ES-I3 (cell line): ENCODE data around the gene ANKRD53.
A peak's percentile ranks its signal among the peaks of the same experiment; 100 is the strongest.

Experiments used
- H3K36me3 ChIP-seq: 2 replicates; pipeline ENCODE4 v1.6.1; 2013; ENCODE audit warnings: mild to moderate bottlenecking, low read length, control low read depth, moderate library complexity; ENCODE audit not compliant: insufficient read depth
- H3K4me1 ChIP-seq: 2 replicates; pipeline ENCODE4 v1.6.1; 2013; ENCODE audit warnings: mild to moderate bottlenecking, control low read depth, low read length; ENCODE audit not compliant: insufficient read depth
- H3K9ac ChIP-seq: 2 replicates; pipeline ENCODE4 v1.6.1; 2013; ENCODE audit warnings: low read depth, mild to moderate bottlenecking, low read length, moderate library complexity
- H3K9me3 ChIP-seq: 2 replicates; pipeline ENCODE4 v1.6.1; 2013; ENCODE audit warnings: mild to moderate bottlenecking, low read length, moderate library complexity; ENCODE audit not compliant: control insufficient read depth, insufficient read depth

The ANKRD53 gene

GRCh38 chr2:70966681-70967080 lies 11.7 kb upstream of the ANKRD53 start:
- Histone ChIP-seq H3K9me3 (no peaks in the 10 kb centered on the region), H3K4me1 (no peaks in the 10 kb centered on the region; the same call in 1 of the 2 replicates), H3K9ac (no peak overlapping the region), H3K36me3 (no peaks in the 10 kb centered on the region)

DNA sequence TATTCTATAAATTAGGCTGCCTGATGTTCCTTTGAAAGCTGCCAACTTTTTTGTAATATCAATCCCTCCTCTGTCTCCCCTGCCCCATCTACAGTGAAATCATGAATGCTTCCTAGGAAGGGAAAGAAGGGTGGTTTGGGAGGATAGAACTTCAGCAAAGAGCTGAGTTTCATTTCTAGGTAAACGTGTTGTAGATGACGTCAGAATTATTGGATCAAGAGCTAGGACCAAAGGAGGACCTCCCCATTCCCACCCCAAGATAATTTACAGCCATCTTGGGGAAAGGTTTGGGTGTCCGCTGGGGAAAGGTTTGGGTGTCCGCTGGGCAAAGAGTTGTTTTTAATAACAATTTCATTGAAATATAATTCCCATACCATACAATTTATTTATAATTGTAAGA lies 11.2 kb upstream of the ANKRD53 start:
- H3K4me1 ChIP-seq = no peaks in the 10 kb centered on the region; the same call in 1 of the 2 replicates
- no peak overlapping the region for H3K9ac ChIP-seq
- no peaks in the 10 kb centered on the region for H3K9me3 ChIP-seq
- H3K36me3 ChIP-seq = no peaks in the 10 kb centered on the region

- no peaks in the 10 kb centered on the region for H3K36me3 ChIP-seq
- H3K9ac ChIP-seq = no peak overlapping the region
- peaks cover 13% of the 10 kb centered on the region; the same call in 1 of the 2 replicates for H3K4me1 ChIP-seq
- H3K9me3 ChIP-seq = no peaks in the 10 kb centered on the region
Observed at GRCh38 chr2:70974592-70974991, 3.8 kb upstream of the ANKRD53 start.

DNA sequence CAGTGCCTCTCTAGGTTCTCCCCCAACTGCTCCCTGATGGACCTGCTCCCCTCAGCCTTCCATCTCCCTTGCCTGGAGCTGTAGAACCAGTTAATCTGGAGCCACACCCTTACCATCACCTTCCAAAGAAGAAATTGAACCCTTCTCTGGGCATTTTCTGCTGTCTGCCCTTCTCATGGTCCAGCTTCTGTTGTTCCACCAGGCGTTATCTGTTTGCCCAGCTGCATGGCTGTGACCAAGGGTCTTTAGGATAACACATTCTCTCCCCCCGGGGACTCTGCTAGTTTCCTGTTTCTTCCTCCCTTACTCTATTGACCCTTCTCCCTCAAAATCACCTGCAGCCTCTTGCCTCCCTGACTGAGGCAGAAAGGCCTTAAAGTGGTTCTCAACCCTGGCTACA lies 3.2 kb upstream of the ANKRD53 start:
- Histone ChIP-seq H3K9ac (no peak overlapping the region), H3K9me3 (no peaks in the 10 kb centered on the region), H3K36me3 (no peaks in the 10 kb centered on the region), H3K4me1 (peaks cover 13% of the 10 kb centered on the region; the same call in 1 of the 2 replicates)

DNA sequence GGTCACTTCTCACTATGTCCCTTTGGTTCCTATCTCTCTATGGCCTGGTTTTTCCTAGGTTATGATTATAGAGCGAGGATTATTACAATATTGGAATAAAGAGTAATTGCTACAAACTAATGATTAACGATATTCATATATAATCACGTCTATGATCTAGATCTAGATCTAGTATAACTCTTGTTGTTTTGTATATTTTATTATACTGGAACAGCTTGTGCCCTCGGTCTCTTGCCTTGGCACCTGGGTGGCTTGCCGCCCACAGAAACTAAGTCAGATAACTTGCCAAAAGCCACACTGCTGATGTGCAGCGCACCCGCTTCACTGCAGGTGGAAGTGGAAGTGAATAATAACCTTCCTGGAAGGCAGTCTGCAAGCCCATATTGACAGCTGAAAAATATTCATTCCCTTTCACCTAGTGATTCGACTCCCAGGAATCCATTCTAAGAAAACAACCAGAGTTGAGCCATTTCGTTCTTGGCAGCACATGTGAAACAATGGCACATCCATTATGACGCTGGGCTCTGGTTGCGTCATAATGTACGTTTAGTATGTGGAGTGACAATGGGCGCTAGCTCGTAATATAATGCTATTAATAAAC lies 725 bp upstream of the ANKRD53 start:
- H3K4me1 ChIP-seq = peaks cover 13% of the 10 kb centered on the region; the same call in 1 of the 2 replicates
- H3K9me3 ChIP-seq = no peaks in the 10 kb centered on the region
- H3K36me3 ChIP-seq = no peaks in the 10 kb centered on the region
- peak overlapping the region; percentile 76 for H3K9ac ChIP-seq

GRCh38 chr2:70979180-70979488 lies 704 bp downstream of the ANKRD53 start:
- Histone ChIP-seq H3K9me3 (no peaks in the 10 kb centered on the region), H3K9ac (peak overlapping the region; percentile 54)

GRCh38 chr2:70979626-70980025 lies 1.2 kb downstream of the ANKRD53 start:
- H3K36me3 ChIP-seq = no peaks in the 10 kb centered on the region
- H3K4me1 ChIP-seq = peaks cover 17% of the 10 kb centered on the region
- peak overlapping the region; percentile 54; the same call in 1 of the 2 replicates for H3K9ac ChIP-seq
- no peaks in the 10 kb centered on the region for H3K9me3 ChIP-seq

More at GRCh38 chr2:70979180-70979488, 704 bp downstream of the ANKRD53 start:
- H3K4me1 ChIP-seq = peaks cover 13% of the 10 kb centered on the region; the same call in 1 of the 2 replicates
- no peaks in the 10 kb centered on the region for H3K36me3 ChIP-seq

GRCh38 chr2:70981421-70981820 lies 3.0 kb downstream of the ANKRD53 start:
- Histone ChIP-seq H3K4me1 (peaks cover 12% of the 10 kb centered on the region), H3K9ac (no peak overlapping the region), H3K9me3 (no peaks in the 10 kb centered on the region), H3K36me3 (no peaks in the 10 kb centered on the region)

GRCh38 chr2:70981866-70982810 lies 3.7 kb downstream of the ANKRD53 start:
- peaks cover 10% of the 10 kb centered on the region for H3K4me1 ChIP-seq
- H3K9ac ChIP-seq = no peak overlapping the region
- H3K36me3 ChIP-seq = no peaks in the 10 kb centered on the region
- H3K9me3 ChIP-seq = no peaks in the 10 kb centered on the region

- H3K9ac ChIP-seq = no peak overlapping the region
- H3K4me1 ChIP-seq = peaks cover 8% of the 10 kb centered on the region
- no peaks in the 10 kb centered on the region for H3K9me3 ChIP-seq
- H3K36me3 ChIP-seq = no peaks in the 10 kb centered on the region
Observed at GRCh38 chr2:70982971-70983370, 4.5 kb downstream of the ANKRD53 start.

DNA sequence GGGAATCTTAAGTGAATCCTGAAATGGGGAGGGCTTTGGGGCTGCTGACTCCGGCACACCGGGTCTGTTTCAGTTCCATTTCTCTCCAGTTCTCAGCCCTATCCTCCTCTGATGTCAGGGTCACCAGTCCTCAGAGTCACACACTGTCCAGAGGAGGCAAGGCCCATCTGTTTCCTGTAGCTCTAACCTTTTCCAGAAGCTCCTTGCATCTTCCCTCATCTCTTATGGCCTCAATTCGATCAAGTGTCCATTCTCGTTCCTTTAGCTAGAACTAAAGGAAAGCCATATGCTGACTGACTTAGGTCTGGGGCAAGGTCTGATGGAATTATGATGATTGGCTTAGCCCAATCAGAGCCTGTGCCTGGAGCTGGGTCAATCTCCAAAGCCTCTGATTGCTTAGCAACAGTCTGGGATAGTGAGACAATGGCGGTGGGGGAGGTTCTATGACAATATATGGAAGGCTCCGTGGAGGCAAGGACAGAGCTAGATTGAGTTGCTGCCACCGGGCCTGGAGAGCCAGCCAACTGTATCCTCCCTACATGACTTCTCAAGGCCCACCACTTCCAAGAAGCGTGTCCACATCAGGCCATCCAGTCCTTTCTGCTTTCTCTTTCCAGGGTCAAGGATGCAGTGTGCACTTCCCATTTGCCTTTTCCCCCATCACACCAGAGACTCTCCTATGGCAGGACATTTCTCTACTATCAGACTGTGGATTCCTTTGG lies 5.2 kb downstream of the ANKRD53 start:
- H3K4me1 ChIP-seq = peaks cover 5% of the 10 kb centered on the region; the same call in 1 of the 2 replicates
- H3K9ac ChIP-seq = no peak overlapping the region
- H3K9me3 ChIP-seq = no peaks in the 10 kb centered on the region
- H3K36me3 ChIP-seq = no peaks in the 10 kb centered on the region

GRCh38 chr2:70984228-70984575 lies 5.8 kb downstream of the ANKRD53 start:
- H3K9me3 ChIP-seq = no peaks in the 10 kb centered on the region
- no peak overlapping the region; the same call in 1 of the 2 replicates for H3K9ac ChIP-seq
- no peaks in the 10 kb centered on the region for H3K36me3 ChIP-seq

GRCh38 chr2:70984576-70985282 lies 6.3 kb downstream of the ANKRD53 start:
- H3K9ac ChIP-seq = peak overlapping the region; percentile 17; the same call in 1 of the 2 replicates

More at GRCh38 chr2:70984228-70984575, 5.8 kb downstream of the ANKRD53 start:
- H3K4me1 ChIP-seq = peaks cover 5% of the 10 kb centered on the region; the same call in 1 of the 2 replicates

GRCh38 chr2:70985283-70985688 lies 6.9 kb downstream of the ANKRD53 start:
- no peak overlapping the region for H3K9ac ChIP-seq
- H3K9me3 ChIP-seq = no peaks in the 10 kb centered on the region
- H3K36me3 ChIP-seq = no peaks in the 10 kb centered on the region
- peaks cover 5% of the 10 kb centered on the region; the same call in 1 of the 2 replicates for H3K4me1 ChIP-seq

More at GRCh38 chr2:70984576-70985282, 6.3 kb downstream of the ANKRD53 start:
- H3K4me1 ChIP-seq = peaks cover 5% of the 10 kb centered on the region; the same call in 1 of the 2 replicates
- H3K36me3 ChIP-seq = no peaks in the 10 kb centered on the region
- no peaks in the 10 kb centered on the region for H3K9me3 ChIP-seq
